ENCODE results near the gene TCERG1L.

Gene TCERG1L

GRCh38 chr10:131266936-131267813, 44.3 kb downstream of the TCERG1L start:
- Histone ChIP-seq H3K4me2 (ENCODE audit: low read depth, low read length, poor library complexity, severe bottlenecking) (no peak overlapping the region), H3K9ac (ENCODE audit: low read depth, low read length, poor library complexity, severe bottlenecking) (no peak overlapping the region), H3K79me2 (ENCODE audit: insufficient read depth, low read length) (no peaks in the 10 kb centered on the region), H3K4me1 (ENCODE audit: insufficient read depth, low read length, poor library complexity, severe bottlenecking) (no peaks in the 10 kb centered on the region), H2AFZ (ENCODE audit: low read length) (no peak overlapping the region), H3K9me3 (ENCODE audit: insufficient read depth, low read depth, low read length) (peaks cover 22% of the 10 kb centered on the region), H4K20me1 (ENCODE audit: insufficient read depth, low read length, poor library complexity, severe bottlenecking) (no peaks in the 10 kb centered on the region), H3F3A (ENCODE audit: low read depth) (no peaks in the 10 kb centered on the region), H3K9me2 (replicated peaks; ENCODE audit: low read depth, low read length) (no peaks in the 10 kb centered on the region), H3K4me3 (ENCODE audit: low read length, poor library complexity, severe bottlenecking) (no peak overlapping the region), H3K36me3 (ENCODE audit: insufficient read depth, low read length) (no peaks in the 10 kb centered on the region), H3K27me3 (ENCODE audit: insufficient read depth, low read length, poor library complexity, severe bottlenecking) (no peaks in the 10 kb centered on the region)
- TF ChIP-seq EZH2phosphoT487 (IDR thresholded peaks at IDR 0.05; ENCODE audit: borderline replicate concordance) = no peak
- TF ChIP-seq, protein P1, sequence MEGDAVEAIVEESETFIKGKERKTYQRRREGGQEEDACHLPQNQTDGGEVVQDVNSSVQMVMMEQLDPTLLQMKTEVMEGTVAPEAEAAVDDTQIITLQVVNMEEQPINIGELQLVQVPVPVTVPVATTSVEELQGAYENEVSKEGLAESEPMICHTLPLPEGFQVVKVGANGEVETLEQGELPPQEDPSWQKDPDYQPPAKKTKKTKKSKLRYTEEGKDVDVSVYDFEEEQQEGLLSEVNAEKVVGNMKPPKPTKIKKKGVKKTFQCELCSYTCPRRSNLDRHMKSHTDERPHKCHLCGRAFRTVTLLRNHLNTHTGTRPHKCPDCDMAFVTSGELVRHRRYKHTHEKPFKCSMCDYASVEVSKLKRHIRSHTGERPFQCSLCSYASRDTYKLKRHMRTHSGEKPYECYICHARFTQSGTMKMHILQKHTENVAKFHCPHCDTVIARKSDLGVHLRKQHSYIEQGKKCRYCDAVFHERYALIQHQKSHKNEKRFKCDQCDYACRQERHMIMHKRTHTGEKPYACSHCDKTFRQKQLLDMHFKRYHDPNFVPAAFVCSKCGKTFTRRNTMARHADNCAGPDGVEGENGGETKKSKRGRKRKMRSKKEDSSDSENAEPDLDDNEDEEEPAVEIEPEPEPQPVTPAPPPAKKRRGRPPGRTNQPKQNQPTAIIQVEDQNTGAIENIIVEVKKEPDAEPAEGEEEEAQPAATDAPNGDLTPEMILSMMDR (conservative IDR thresholded peaks at IDR 0.05; ENCODE audit: low read length) = no peak

DNA sequence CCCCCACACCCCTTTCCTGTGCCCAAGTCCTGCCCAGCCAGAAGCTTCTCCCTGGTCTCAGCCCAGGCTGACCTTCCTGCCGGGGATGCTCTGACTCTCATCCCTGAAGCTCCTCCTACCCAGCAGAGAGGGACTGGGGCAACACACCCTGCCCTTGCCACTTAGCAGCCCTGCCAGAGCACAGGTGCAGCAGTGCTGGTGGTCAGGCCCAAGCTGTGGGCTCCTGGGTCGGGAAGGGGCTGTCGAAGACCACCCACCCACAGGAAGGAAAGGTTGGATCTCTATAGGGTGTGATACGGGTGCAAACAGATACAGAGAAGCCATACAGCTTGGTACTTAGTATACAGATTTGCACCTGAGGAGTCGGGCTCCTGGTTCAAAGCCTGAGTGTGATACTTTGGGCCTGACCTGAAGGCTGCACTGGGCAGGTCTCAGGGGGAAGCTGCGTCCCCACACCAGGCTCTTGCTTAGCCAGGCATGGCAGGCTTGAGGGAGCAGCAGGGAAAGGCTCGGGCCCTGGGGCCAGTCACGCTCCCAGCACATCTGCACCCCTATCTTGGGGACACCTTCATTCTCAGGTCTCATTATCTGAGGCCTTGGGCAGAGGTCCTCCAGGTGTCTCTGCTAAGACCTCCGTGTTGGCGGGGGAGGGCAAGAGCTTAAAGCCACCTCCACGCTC, 47.3 kb downstream of the TCERG1L start:
- Histone ChIP-seq H3K4me2 (ENCODE audit: low read depth, low read length, poor library complexity, severe bottlenecking) (no peak overlapping the region), H3F3A (ENCODE audit: low read depth) (no peaks in the 10 kb centered on the region), H3K27me3 (ENCODE audit: insufficient read depth, low read length, poor library complexity, severe bottlenecking) (no peaks in the 10 kb centered on the region), H3K9me2 (replicated peaks; ENCODE audit: low read depth, low read length) (no peaks in the 10 kb centered on the region), H3K36me3 (ENCODE audit: insufficient read depth, low read length) (no peaks in the 10 kb centered on the region), H4K20me1 (ENCODE audit: insufficient read depth, low read length, poor library complexity, severe bottlenecking) (no peaks in the 10 kb centered on the region), H2AFZ (ENCODE audit: low read length) (no peak overlapping the region), H3K4me1 (ENCODE audit: insufficient read depth, low read length, poor library complexity, severe bottlenecking) (no peaks in the 10 kb centered on the region), H3K4me3 (ENCODE audit: low read length, poor library complexity, severe bottlenecking) (no peak overlapping the region), H3K79me2 (ENCODE audit: insufficient read depth, low read length) (no peaks in the 10 kb centered on the region), H3K9ac (ENCODE audit: low read depth, low read length, poor library complexity, severe bottlenecking) (no peak overlapping the region), H3K9me3 (ENCODE audit: insufficient read depth, low read depth, low read length) (peaks cover 9% of the 10 kb centered on the region; the same call in 1 of the 2 replicates)
- TF ChIP-seq, protein P1 (conservative IDR thresholded peaks at IDR 0.05; ENCODE audit: low read length) = no peak
- no peak for TF ChIP-seq EZH2phosphoT487 (IDR thresholded peaks at IDR 0.05; ENCODE audit: borderline replicate concordance)

- Histone ChIP-seq H3K9ac (ENCODE audit: low read depth, low read length, poor library complexity, severe bottlenecking) (no peak overlapping the region), H3K79me2 (ENCODE audit: insufficient read depth, low read length) (no peaks in the 10 kb centered on the region), H2AFZ (ENCODE audit: low read length) (no peak overlapping the region), H4K20me1 (ENCODE audit: insufficient read depth, low read length, poor library complexity, severe bottlenecking) (no peaks in the 10 kb centered on the region), H3K9me2 (replicated peaks; ENCODE audit: low read depth, low read length) (no peaks in the 10 kb centered on the region), H3K27me3 (ENCODE audit: insufficient read depth, low read length, poor library complexity, severe bottlenecking) (no peaks in the 10 kb centered on the region), H3K4me1 (ENCODE audit: insufficient read depth, low read length, poor library complexity, severe bottlenecking) (no peaks in the 10 kb centered on the region), H3K4me2 (ENCODE audit: low read depth, low read length, poor library complexity, severe bottlenecking) (no peak overlapping the region), H3K36me3 (ENCODE audit: insufficient read depth, low read length) (no peaks in the 10 kb centered on the region), H3K4me3 (ENCODE audit: low read length, poor library complexity, severe bottlenecking) (no peak overlapping the region), H3F3A (ENCODE audit: low read depth) (no peaks in the 10 kb centered on the region), H3K9me3 (ENCODE audit: insufficient read depth, low read depth, low read length) (peaks cover 12% of the 10 kb centered on the region; the same call in 1 of the 2 replicates)
- no peak for TF ChIP-seq EZH2phosphoT487 (IDR thresholded peaks at IDR 0.05; ENCODE audit: borderline replicate concordance)
- TF ChIP-seq, protein P1 (conservative IDR thresholded peaks at IDR 0.05; ENCODE audit: low read length) = no peak
These were observed 49.5 kb downstream of the TCERG1L start for GRCh38 chr10:131261890-131262475.
